Left lobe of liver (tissue), 2 donors: ENCODE measurements around the gene GMDS. TPM values are rescaled to one million over a fixed set of nuclear protein-coding genes. Genes with fewer than 3 reads are reported as not detected.

Experiments
- ATAC-seq: fragments of 200-7000 bp; cut with Tn5 transposase; one replicate; pipeline ENCODE4 v1.9.1; 2020; ENCODE audit warnings: mild to moderate bottlenecking, moderate library complexity
- DNase-seq: peaks from one replicate; pipeline ENCODE4 v3.0.0-alpha.2; 2020; ENCODE audit warnings: low spot score
- total RNA-seq: library from RNA; stranded (reverse); gene quantifications from one replicate; pipeline ENCODE4 v1.2.1, GENCODE V29; 2021
- donor health status: DM: no; HTN: no; CAD: no; lungs with moderate emphysema.
- donor health status: DM: no; HTN: yes; CAD: no.

The GMDS gene
- total RNA-seq: 23.9 TPM

DNA sequence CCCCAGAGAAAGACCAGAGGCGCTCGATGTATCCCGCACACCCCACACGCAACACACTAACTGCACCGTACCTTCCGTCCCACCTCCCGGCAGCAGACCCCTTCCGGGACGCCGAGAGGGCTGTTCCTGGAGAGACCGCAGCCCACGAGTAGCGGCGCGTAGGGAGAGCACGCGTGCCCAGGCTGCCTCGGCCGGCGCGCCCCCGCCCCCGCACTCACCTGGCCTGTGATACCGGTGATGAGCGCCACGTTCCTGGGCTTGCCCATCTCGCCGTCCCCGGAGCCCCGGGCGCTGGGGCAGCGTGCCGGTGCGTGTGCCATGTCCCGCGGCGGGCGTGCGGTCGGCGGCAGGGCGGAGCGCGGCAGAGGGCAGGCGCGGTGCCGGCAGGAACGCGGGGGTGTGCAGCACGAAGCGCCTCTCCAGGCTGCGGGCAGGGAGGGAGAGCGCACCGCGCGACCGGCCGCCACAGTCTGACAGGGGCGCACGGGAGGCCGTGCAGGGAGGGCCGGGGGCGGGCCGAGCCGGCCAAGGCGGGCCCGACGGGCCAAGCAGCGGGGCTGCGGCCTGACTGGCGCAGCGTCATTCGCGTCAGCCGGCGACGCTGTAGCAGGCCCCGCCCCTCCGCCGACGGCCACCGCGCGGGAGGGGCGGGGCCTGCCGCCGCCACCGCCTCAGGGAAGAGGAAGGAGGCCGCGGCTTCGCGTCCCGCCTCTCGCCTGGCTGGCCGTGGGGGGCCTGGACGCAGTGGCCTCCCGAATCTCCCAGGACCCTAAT lies at the start of gene GMDS:
Gene GMDS (minus strand): TSS at position 503 of the 774 bp plus-strand sequence.
- ATAC-seq: peak; percentile 96
- peak; percentile 93 for DNase-seq

DNA sequence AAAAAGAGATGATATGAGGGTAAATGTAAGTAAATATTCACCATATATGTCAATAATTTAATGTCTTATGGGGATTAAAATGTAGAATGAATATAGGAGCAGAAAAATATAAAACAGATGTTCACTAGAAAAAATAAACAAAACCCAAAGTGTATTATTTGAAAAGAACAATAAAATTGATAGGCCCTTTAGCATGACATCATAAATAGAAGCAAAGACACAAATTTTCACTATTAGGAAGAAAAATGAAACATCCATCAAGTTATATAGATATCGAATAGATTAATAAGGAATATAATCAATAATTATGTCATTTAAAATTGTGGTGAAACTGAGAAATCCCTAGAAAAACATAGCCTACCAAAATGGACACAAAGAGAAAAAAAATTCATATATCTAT lies 40.1 kb upstream of the GMDS start:
- DNase-seq: no peak
- no peak for ATAC-seq

GRCh38 chr6:2275892-2276242 lies 30.5 kb upstream of the GMDS start:
- ATAC-seq (no peak), DNase-seq (no peak)

GRCh38 chr6:2274981-2275891 lies 29.8 kb upstream of the GMDS start:
- ATAC-seq (no peak), DNase-seq (no peak)

GRCh38 chr6:2272696-2273095 lies 27.3 kb upstream of the GMDS start:
- DNase-seq (no peak), ATAC-seq (no peak)

DNA sequence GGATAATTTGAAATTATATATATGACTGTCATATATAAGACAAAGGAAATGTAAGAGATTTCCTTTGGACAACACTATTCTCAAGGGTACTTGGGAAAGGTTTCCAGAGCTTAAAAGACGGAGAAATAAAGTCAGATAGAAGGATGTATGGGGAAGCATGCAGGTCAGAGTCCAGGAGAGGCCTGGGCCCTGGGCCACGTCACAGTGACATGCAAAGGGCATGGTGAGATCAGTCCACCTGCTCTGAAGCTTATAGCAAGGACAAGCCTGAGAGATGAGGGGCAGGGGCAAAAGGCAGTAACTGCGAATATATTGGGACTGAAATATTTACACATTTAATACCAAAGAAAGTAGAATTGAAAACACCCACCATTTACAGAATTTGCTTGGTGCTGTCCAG lies 24.6 kb upstream of the GMDS start:
- DNase-seq (no peak), ATAC-seq (peak; percentile 33)

DNA sequence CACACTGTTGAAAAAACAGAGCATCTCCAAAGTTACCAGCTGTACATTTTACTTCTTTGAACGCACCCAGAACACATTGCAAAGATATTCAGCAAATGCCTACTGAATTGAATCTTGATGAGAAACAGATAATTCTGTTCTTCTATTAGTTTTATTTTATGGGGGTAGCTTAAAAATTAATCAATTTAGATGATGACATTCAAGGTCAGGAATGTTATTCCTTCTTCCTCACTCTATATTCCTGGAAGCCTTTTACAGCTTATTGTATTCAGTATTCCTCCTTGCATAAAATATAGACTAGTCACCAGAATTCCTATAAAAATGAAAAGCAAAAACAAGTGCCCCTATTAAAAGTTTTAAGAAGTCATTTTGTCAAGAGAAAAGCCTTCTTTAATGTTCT lies 21.4 kb upstream of the GMDS start:
- ATAC-seq (no peak), DNase-seq (no peak)

DNA sequence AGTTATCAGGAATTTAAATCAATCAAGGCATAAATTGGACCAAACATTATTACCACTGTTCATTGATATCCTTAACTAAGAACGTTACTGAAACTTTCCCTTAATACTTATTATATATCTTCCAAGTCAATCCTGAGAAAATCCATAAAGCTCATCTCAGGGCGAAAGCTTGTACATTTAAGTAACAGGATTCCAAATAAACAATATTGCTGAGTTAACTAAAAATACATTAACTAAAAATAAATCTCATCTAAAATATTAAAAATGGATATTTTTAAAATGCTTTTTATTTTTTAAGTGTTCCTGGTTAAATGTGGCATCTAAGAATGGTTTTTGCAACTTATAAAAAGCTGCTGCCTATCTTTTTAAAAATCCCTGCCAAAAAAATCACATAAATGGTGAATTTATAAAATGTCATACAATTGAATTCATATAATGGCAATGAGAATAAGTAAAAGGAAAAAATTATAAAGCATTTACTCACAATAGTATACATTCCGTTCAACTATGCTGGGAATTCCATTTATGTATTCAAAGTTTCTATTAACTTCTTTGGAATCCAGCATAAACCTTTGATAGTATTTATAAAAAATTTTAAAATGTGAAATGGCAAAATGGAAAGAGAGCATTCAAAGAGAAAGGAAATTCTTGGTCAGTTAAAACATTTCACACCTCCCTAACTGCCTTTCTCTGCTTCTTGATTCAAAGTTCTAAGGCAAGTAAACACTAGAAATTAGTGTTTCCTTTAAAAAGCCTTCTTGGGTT lies 20.8 kb upstream of the GMDS start:
- DNase-seq: no peak
- ATAC-seq: no peak

DNA sequence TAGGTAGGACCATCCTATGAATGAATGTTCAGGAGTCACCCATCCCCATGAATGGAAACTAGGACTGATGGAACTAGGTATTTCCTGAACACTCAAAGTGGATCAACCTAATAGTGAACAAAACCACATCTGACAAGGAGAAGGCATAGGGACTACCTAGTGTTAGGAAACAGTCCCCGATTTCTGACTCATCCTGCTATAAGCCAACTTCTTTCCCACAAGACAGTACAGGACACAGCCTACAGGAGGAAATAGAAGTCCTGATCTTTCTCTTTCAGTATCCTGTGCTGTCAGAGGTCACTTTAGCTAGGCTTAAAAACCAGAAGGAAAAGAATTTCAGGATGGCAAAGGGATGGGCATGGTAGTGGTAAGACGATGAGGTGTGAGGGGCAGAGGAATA lies 19.5 kb upstream of the GMDS start:
- DNase-seq (no peak), ATAC-seq (no peak)

DNA sequence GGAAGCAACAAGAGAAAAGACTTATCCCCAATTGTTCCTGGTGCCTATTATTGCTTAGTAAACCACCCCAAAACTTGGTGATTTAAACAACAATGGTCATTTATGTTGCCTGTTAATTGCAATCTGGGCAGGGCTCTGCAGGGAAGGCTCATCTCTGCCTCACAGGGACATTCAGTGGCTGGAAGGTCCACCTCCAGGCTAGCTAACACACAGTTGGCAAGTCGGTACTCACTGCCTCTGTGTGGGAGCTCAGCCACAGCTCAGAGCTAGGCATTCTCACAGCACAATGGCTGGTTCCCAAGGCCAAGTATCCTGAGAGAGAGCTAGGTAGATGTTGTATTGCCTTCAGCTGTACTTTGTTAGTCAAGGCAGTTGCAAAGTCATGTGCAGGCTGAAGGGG lies 18.5 kb upstream of the GMDS start:
- ATAC-seq (no peak), DNase-seq (no peak)

DNA sequence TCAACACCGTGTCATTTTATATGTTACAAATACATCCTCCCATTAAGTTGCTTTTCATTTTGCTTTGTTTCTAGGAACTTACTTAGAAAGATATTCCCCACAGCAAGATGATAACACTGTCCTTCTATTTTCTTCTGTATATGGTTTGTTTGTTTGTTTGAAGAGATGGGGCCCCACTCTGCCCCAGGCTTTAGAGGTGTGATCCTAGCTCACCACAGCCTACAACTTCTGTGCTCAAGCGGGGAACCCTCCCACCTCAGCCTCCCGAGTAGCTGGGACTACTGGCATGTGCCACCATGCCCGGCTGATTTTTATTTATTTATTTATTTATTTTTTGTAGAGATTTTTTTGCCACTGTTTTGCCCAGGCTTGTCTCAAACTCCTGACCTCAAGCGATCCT lies 14.2 kb upstream of the GMDS start:
- ATAC-seq: no peak
- no peak for DNase-seq

- peak; percentile 96 for ATAC-seq
- peak; percentile 63 for DNase-seq
Measured at GRCh38 chr6:2259002-2259494, 13.6 kb upstream of the GMDS start.

DNA sequence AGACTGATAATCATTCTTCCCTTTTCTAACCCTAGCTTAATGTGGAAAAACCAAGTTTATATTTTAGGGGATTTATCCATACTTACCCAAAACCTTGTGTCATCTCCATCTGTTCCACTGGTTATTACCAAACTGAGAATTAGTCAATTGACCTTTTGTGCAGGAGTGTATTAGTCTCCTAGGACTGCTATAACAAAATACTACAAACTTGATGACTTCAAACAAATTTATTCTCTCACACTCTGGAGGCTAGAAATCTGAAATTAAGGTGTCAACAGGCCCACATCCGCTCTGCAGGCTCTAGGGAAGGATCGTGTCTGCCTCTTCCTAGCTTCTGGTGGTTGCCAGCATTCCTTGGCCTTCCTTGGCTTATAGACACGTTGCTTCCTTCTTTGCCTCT lies 12.7 kb upstream of the GMDS start:
- DNase-seq (no peak), ATAC-seq (no peak)

- DNase-seq: no peak
- ATAC-seq: no peak
Measured at GRCh38 chr6:2257363-2257762, 12.0 kb upstream of the GMDS start.

- ATAC-seq (no peak), DNase-seq (no peak)
Measured at GRCh38 chr6:2254747-2255146, 9.3 kb upstream of the GMDS start.

- ATAC-seq: no peak
- no peak for DNase-seq
Measured at GRCh38 chr6:2249126-2249525, 3.7 kb upstream of the GMDS start.

DNA sequence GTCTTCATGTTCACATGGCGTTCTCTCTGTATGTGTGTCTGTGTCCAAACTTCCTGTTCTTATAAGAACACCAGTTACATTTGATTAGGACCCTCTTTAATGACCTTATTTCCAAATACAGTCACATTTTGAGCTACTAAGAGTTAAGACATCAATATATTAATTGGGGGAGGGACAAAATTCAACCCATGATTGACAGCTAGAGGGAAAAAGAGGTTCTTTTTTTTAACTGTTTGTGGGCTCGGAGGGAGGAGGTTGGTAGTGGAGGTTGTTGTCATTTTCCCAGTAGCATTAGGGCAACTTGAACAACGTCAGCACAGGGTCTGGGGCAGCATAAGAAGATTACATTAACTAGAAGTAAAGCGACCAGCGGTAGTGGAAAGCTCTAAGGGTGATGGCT lies 2.3 kb upstream of the GMDS start:
- DNase-seq (no peak), ATAC-seq (no peak)

GRCh38 chr6:2245877-2246863 lies 765 bp upstream of the GMDS start:
- ATAC-seq (peak; percentile 47), DNase-seq (peak; percentile 80)

DNA sequence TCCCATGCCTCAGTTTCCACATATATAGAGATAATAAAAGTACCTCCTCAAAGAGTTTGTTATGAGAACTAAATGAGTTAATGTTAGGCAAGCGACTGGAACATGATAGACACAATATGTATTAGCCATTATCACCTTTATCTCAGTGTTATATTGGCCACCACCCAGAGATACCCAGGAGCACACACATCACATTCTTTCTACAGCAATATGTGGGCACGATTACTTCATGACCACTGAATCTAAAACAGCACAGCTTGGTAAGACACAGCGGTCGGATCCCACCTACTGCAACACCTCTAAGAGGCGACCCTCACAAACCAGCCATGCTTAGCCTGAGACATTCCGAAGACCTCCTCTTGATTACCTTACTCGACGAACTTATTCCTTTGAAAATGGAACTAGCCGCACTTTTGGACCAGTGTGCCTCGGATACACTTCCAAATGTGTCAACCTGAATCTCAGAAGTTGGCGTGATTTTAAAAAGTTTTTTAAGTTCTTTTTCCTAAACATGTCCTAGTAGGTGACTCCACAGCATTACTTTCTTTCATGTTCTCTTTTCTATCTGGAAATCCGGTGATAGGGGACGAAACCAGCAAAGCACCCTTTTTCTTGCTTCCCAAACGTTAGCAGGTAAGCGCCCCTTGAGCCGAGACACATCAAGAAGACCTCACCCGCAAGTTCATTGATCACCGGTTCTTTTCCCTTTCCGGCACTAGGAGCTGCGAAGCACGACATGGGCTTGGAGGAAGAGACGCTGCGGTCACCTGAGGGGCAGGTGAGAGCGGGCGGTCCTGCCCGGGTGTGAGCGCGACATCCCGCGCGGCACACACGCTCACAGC lies 923 bp downstream of the GMDS start:
- ATAC-seq: peak; percentile 32
- DNase-seq: no peak
